ENCODE data around the gene EMP2.

EMP2 gene

DNA sequence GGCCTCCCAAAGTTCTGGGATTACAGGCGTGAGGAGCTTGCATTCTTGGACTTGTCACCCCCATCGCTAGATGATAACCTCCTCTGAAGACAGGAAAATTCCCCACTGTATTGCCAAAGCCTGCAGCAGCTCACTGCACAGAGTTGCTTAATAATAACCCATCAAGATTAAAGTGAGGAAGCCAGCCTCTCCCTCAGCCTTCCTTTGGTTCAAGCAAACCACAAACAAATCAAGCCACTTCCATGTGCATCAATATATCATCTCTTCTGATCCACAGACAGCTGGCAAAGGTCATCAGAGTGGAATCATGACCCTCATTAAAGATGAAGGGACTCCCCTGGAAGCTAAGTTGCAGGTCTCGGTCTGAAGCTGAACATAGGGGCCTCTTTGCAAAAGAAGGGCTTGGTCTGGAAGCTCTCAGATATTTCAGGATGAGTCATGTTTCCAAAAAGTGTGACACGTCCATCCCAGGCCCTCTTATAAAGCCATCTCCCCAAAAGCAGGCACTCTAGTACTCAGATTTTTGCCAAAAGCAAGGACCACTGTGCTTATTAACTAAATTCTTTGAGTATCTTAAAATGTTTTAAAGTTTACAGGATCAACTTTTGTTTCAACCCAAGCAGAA, 4.8 kb downstream of the EMP2 start:
- no peak for DNase-seq (ENCODE audit: low read depth)
- TF ChIP-seq, protein P1, sequence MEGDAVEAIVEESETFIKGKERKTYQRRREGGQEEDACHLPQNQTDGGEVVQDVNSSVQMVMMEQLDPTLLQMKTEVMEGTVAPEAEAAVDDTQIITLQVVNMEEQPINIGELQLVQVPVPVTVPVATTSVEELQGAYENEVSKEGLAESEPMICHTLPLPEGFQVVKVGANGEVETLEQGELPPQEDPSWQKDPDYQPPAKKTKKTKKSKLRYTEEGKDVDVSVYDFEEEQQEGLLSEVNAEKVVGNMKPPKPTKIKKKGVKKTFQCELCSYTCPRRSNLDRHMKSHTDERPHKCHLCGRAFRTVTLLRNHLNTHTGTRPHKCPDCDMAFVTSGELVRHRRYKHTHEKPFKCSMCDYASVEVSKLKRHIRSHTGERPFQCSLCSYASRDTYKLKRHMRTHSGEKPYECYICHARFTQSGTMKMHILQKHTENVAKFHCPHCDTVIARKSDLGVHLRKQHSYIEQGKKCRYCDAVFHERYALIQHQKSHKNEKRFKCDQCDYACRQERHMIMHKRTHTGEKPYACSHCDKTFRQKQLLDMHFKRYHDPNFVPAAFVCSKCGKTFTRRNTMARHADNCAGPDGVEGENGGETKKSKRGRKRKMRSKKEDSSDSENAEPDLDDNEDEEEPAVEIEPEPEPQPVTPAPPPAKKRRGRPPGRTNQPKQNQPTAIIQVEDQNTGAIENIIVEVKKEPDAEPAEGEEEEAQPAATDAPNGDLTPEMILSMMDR (IDR thresholded peaks at IDR 0.05; ENCODE audit: control insufficient read depth, insufficient read depth, low read depth, low read length, missing control alignments), result no peak

GRCh38 chr16:10572611-10573010, 7.8 kb downstream of the EMP2 start:
- no peak for DNase-seq (ENCODE audit: low read depth)
- TF ChIP-seq, protein P1 (IDR thresholded peaks at IDR 0.05; ENCODE audit: control insufficient read depth, insufficient read depth, low read depth, low read length, missing control alignments), result no peak
- no peak overlapping the region for H3K4me3 ChIP-seq (ENCODE audit: control insufficient read depth, low read depth, low read length)

More for the DNA sequence above, 4.8 kb downstream of the EMP2 start:
- H3K4me3 ChIP-seq (ENCODE audit: control insufficient read depth, low read depth, low read length), result no peak overlapping the region

GRCh38 chr16:10571354-10571753, 9.0 kb downstream of the EMP2 start:
- DNase-seq (ENCODE audit: low read depth), result no peak
- H3K4me3 ChIP-seq (ENCODE audit: control insufficient read depth, low read depth, low read length), result no peak overlapping the region
- TF ChIP-seq, protein P1 (IDR thresholded peaks at IDR 0.05; ENCODE audit: control insufficient read depth, insufficient read depth, low read depth, low read length, missing control alignments), result no peak

GRCh38 chr16:10569621-10570020, 10.8 kb downstream of the EMP2 start:
- no peak for DNase-seq (ENCODE audit: low read depth)
- TF ChIP-seq, protein P1 (IDR thresholded peaks at IDR 0.05; ENCODE audit: control insufficient read depth, insufficient read depth, low read depth, low read length, missing control alignments), result no peak
- H3K4me3 ChIP-seq (ENCODE audit: control insufficient read depth, low read depth, low read length), result no peak overlapping the region

- TF ChIP-seq, protein P1 (IDR thresholded peaks at IDR 0.05; ENCODE audit: control insufficient read depth, insufficient read depth, low read depth, low read length, missing control alignments), result no peak
- no peak for DNase-seq (ENCODE audit: low read depth)
- no peak overlapping the region for H3K4me3 ChIP-seq (ENCODE audit: control insufficient read depth, low read depth, low read length)
Measured at GRCh38 chr16:10566613-10567012, 13.8 kb downstream of the EMP2 start.

DNA sequence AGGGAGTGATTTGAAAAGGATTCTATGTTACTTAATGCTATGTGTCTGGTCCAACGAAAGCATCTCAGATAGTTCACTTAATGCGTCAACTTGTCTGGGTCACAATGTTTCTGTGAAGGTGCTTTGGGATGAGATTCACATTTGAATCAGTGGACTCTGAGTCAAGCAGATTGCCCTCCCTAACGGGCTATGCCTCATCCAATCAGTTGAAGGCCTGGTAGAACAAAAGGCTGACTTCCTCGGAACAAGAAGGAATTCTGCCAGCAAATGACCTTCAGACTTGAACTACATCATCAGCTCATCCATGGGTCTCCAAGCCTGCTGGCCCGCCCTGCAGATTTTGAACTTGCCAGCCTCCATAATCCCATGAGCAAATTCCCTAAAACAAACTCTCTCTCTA, 15.2 kb downstream of the EMP2 start:
- TF ChIP-seq, protein P1 (IDR thresholded peaks at IDR 0.05; ENCODE audit: control insufficient read depth, insufficient read depth, low read depth, low read length, missing control alignments), result no peak
- no peak for DNase-seq (ENCODE audit: low read depth)
- H3K4me3 ChIP-seq (ENCODE audit: control insufficient read depth, low read depth, low read length), result no peak overlapping the region
